Epidermal melanocyte (primary cell): ENCODE data around the gene FMR1.

Experiments
- DNase-seq: peaks from one replicate; pipeline ENCODE4 v3.0.0; 2011; ENCODE audit warnings: low spot score; ENCODE audit not compliant: insufficient read length

Gene FMR1

DNA sequence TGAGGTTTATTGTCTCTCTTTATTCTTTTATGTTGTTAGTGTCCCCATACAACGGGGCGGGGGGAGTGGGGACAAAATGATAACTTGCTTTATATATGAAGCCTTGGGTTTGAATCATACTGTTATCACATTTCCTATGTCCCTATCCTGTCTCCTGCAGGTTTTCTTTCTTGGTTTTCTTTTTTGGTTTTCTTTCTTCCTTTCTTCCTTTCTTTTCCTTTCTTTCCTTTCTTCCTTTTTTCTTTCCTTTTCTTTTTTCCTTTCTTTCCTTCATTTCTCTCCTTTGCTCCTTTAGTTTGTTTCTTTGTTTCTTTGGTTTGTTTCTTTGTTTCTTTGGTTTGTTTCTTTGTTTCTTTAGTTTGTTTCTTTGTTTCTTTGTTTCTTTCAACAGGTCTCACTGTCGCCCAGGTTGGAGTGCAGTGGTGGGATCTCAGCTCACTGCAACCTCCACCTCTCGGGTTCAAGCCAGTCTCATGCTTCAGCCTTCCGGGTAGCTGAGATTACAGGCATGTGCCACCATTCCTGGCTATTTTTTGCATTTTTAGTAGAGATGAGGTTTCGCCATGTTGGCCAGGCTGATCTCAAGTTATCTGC is 4.8 kb downstream of the FMR1 start:
- no peak for DNase-seq

DNA sequence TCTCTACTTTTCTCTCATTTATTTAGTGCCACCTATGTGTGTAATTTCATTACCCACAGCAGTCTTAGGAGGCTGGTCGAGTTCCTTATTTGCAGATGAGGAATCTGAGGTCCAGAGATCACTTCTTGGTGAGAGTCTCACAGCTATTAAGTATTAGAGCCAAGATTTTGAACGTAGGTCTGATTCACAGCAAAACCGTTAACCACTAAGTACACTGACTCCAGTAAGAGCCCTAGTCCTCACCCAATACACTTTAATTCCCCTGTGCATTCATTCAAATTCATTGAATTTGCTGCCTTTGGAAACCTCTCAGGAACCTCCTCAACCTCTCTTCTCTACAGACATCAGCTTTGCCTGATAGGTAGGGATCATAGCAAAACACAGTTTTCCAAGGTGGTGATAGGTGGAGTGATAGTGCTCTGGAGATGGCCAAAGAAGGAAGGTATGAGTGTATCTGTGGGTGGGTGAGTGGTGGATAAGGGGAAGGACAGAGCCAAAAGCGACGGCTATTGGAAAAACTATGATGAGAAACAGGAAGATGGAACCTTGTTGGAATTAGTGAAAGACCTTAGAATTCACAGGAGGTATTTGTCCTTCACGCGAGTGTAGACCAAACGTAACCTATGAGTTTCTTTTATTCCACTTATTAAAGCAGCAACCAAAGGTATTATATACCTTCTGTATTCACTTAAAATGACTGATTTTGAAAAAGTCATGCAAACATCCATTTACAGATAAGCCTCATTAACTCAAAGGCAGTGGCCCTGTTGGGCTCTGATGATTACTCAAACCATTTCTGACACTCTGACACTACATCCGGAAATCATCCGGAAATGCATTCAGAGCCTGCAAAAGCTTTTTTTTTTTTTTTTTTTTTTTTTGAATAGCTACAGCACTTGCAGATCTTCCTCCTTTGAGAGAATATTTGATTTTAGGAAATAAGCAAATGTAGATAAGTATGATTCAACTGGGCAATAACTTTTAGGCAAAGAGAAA is 6.3 kb downstream of the FMR1 start:
- no peak for DNase-seq

DNA sequence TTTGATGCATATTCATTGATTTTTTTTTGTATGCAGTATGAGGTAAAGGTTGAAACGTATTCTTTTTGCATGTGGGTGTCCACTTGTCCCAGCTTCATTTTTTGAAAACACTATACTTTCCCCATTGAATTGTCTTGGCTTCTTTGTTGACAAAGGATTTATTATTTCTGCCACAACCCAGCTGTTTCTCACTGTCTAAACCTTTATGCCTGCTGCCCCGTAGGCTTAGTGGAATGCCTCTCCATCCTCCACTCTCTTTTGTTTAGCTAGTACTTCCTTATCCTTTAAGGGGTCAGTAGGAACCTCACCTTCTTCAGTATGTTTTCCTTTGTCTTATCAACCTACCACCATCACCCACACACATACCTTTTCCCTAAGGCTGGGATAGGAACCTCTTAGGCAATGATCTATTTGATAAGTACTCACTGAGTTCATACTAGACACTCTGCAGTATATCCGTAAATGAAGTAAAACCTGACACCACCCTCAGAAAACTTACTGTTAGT is 8.5 kb downstream of the FMR1 start:
- no peak for DNase-seq

DNA sequence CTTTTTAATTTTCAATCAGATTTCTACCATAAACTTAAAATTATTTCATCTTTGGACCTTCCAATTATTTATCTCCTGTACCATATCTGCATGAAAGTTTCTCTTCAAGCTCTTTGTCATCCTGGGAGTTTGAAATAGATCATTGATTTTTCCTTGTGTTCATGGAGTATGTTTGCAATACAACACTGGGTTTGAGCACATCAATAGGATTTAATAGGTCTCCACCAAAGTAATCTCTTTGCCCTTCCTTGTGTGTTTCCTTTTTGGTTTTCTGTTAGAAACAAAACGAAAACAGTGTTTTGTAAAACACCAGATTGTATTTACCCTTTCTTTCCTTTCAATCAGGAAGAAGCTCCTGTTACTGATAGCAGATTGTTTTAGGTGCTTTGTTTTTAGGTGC is 11.9 kb downstream of the FMR1 start:
- no peak for DNase-seq

DNA sequence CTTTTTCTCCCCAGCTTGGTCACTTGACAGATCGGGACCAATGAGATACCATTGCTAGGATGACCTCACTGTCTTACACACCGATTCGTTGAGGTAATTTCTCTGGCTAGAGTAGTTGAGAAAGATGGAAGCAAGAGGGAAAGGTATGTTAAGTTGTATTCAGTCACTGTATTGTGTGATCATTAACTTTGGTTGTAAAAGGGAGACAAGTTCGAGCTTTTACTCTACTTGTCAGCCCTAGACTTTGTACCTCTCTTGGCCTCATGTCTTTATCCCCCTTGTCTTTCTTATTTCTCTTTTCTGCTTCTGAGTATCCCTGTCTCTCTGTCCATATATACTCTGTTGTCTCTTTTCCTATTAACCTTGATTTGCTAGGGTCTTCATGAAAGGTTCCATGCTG is 15.5 kb downstream of the FMR1 start:
- DNase-seq = no peak

DNA sequence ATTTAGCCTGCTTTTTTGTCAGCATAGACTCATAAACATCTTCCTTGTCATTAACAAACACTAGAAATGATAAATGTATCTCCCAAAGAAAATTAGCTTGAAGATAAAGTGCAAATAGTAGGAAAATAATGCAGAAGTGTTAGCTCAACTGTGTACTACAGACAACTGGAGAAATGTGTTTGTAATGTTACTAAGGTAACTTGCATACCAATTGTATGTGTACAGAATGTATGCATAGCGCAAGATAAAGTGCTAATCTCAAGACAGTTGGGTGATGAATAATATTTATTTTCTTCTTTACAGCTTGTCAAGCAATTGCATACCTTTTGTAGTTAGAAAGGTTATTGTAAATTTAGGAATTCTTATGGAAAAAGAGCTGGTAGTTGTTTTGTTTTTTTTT is 22.1 kb downstream of the FMR1 start:
- no peak for DNase-seq

DNA sequence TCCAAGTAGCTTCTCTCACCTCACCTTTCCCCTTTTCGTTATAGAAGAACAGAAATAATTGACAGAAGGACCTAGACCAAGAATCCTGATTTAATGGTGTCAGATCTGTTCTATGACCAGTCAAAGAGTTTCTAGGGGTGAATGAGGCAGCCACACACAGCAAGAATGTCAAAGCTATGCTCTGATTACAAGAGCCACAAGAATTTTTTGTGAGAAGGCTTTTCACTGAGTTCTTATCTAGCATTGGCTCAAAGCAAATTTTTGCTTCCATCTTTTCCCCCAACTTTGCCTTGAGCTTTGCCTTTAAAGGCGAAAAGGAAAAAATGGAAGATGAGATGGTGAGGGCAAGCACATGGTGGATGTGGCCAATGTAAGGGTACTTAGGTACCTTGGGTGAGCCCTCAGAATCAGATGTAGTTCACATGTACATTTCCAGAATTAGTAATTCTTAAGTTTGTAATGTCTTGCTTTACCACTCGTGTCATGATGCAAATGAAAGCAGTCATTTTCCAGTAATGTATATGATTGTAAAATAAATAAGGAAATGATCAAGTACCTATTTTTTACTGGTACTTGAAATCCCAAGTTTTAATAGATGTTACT is 23.5 kb downstream of the FMR1 start:
- no peak for DNase-seq

DNA sequence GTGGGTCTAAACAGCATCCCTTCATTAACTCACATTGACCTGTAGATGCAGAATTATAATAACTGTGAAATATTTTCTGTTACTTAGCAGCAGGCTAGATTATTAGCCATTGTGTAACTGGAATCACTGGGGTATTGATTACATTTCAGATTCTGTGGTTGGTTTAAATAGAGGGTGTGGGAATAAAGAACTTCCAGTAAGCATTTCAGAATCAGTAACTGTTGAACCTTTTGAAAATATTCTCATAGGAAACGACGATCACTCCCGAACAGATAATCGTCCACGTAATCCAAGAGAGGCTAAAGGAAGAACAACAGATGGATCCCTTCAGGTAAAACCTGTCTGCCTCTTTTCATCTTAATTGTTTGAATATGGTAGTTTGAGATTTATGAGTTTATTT is 33.6 kb downstream of the FMR1 start:
- DNase-seq = no peak

DNA sequence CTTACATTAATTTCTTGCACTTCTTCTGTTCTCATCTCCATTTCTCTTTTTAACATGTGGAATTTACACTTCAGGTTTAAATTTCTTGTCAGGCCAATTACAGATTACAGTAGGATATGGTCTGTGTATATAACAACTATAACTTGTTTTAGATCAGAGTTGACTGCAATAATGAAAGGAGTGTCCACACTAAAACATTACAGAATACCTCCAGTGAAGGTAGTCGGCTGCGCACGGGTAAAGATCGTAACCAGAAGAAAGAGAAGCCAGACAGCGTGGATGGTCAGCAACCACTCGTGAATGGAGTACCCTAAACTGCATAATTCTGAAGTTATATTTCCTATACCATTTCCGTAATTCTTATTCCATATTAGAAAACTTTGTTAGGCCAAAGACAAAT is 36.8 kb downstream of the FMR1 start:
- DNase-seq = no peak

DNA sequence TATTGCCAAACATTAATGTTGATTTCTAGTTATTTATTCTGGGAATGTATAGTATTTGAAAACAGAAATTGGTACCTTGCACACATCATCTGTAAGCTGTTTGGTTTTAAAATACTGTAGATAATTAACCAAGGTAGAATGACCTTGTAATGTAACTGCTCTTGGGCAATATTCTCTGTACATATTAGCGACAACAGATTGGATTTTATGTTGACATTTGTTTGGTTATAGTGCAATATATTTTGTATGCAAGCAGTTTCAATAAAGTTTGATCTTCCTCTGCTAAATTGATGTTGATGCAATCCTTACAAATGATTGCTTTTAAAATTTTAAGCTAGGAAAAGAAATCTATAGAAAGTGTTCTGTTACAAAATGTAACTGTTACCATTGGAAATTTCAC is 38.6 kb downstream of the FMR1 start:
- DNase-seq = no peak

DNA sequence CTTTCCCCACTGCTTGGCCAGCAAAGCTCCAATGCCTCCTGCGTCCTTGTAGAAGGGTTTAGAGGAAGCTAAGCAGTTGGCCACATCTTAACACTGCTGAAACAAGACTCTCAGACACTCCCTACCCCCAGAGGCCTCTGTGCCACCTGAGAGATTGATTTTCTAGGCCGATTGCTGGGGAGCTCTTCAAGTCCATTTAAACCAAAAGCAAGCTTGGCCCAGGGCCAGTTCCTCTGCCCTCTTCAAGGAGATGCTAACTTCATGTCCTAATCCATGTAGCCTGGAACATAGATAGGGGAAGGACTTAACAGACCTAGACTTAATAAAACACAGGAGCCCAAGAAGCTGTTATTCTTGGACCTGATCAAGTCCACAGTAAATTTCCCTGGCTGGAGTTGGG is 42.3 kb downstream of the FMR1 start:
- no peak for DNase-seq

DNA sequence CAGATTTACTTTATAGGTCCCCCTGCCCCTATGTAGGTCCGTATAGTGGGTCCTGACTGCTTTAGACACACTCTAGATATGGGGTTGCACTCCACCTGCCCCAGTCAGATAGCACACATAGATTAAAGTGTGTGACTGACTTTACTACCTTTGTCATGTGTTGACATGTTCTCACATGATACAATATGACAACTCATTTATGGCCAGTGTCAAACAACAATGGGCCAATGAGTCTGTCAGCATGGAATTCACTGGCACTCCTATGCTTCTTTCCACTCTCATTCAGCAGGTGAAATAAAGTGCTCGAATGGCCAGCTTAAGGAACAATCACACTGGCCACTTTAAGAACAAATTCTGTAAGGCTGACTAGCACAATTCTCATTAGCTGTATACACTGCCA is 45.6 kb downstream of the FMR1 start:
- no peak for DNase-seq

DNA sequence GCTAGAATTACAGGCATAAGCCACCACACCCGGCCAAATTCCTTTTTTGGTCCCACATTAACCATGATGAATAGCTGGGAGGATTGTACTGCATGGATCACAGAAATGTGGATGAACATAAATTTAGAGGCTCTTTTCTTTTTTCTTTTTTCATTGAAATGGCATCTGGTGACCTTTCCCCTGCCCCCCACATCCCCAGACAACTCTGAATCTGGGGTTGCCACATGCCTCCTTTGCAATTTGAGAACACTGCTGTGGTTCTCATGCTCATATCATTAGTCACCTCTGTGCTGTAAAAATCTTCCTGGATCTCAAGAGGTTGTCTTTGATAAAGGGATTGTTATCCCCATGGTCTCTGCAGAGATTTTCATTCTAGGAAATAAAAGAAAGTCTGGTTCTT is 46.6 kb downstream of the FMR1 start:
- DNase-seq = no peak

DNA sequence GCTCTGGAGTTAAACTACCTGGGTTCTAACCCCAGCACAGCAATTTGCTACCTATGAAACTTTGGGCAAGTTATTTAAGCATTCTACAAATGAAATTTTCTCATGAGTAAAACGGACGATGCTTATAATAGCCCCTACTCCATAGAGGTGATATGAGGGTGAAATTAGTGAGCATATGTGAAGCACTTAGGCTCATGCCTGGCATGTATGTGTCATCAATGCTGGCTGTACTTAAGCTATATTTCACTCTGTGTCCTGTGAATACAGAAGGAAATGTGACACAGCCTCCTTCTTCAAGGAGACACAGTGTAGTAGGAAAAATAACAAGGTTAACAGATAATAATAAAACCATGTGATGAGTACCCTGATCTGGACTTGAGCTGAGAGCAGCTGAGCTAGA is 49.0 kb downstream of the FMR1 start:
- DNase-seq = no peak

DNA sequence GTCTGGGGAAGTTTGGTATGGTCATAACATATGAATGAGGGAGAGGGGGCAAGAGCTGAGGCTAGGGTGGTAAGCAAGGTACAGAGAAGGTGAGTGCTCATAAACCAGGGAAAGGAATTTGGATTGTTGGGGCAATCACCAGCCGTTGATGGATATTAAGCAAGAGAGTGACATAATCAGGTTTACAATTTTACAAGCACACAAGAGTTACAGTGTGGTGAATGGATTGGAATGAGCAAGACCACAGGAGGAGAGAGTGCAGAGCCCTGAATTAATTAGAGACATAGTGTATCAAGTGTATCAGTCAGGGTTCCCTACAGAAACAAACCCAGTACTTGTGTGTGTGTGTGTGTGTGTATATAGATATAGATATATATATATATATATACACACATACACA is 50.8 kb downstream of the FMR1 start:
- DNase-seq = no peak

DNA sequence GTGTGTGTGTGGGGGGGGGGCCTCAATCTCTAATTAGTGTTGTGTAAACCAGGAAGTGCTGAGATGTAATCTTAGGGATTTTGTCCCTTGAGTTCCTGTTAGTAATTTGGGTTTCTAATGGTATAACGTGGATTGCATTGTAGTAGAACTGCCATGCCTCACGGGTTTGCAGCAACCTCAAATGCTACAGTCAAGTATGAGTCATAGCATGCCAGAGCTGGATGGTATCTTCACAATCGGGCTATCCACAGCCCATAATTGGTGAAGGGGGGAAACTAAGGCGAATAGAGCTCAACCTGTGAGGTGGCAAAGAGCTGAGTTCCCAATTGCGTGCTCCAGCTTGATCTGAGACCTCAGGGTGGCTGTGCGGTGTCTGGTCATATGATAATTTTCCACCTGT is 67.2 kb downstream of the FMR1 start:
- no peak for DNase-seq

DNA sequence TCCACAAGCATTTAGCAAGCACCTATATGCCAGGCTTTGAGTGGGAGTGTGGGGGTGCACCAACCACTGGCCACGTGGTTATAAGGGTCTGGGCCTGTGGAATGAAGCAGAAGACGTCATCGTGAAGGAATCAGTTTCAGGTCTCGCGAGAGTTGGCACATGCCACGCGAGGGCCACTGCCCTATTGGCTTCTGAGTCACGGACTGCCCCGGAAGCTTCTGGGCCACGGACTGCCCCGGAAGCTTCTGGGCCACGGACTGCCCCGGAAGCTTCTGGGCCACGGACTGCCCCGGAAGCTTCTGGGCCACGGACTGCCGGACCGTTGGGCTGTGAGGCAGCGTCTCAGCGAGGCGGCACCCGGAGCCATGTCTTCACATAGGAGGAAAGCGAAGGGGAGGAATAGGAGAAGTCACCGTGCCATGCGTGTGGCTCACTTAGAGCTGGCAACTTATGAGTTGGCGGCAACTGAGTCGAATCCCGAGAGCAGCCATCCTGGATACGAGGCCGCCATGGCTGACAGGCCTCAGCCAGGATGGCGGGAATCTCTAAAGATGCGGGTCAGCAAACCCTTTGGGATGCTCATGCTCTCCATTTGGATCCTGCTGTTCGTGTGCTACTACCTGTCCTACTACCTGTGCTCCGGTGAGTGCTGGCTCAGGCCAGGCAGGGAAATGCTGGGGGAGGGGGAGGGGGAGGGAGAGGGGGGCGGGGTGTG is 69.5 kb downstream of the FMR1 start, which contains the start of gene FMR1NB:
Gene FMR1NB, plus strand, starts transcription at position 300 of the 715 bp plus-strand sequence. Its CDS starts 66 bp downstream, at position 366.
- no peak for DNase-seq
